ENCODE measurements around the gene PACSIN1.

DNA sequence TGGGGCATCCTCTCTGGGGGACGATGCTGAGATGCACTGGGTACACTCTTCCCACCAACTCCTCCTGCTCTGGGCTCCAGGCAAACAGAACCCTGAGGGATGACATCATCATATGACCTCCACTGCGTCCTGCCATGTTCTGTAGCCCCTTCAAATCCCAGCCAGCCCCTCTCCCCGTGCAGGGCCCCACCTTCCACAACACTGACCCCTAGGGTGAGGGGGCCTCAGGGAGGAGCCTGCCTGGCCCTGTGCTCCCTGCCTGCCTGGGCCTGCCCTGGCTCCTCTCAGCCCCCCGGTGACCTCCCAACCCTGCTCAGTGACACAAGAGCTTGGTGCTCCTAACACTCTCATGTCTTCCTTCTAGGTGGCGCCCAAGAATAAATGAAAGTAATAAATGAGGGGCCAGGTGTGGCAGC, 99.9 kb downstream of the PACSIN1 start:
- TF ChIP-seq YY1 (IDR thresholded peaks at IDR 0.05; ENCODE audit: insufficient read depth, insufficient read length) (no peak), ZNF274 (IDR thresholded peaks at IDR 0.05; ENCODE audit: low read depth, low read length) (no peak), SUZ12 (IDR thresholded peaks at IDR 0.05; ENCODE audit: extremely low read depth, insufficient read depth, insufficient read length) (no peak)
